ENCODE measurements around the gene ATP11A. TPM values are rescaled to one million over a fixed set of nuclear protein-coding genes. Genes with fewer than 3 reads are reported as not detected.

ATP11A gene
- total RNA-seq, 1 experiment from 2014 or later, result 232 TPM

DNA sequence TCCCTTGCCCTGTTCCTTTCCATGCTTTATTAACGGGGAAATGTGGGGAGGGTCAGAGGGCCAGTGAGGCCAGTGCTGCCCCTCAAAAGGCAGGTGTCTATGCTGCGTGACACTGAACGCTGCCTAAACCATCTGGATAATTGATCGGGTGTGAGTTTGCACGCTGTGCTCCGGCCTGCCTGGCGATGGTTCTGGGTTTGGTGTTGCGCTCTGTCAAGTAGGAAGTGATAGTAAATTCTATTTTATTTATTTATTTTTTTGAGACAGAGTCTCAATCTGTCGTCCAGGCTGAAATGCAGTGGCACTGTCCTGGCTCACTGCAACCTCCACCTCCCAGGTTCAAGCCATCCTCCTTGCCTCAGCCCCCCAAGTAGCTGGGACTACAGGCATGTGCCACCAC is 86.5 kb downstream of the ATP11A start:
- H3K9me3 ChIP-seq, result no peaks in the 10 kb centered on the region
- Mint-ChIP-seq H3K36me3 (ENCODE audit: insufficient read depth, unreplicated experiment) (peaks cover 60% of the 10 kb centered on the region), H3K27me3 (ENCODE audit: insufficient read depth, unreplicated experiment) (no peaks in the 10 kb centered on the region), H3K4me3 (ENCODE audit: unreplicated experiment) (no peak overlapping the region), H3K9me3 (ENCODE audit: unreplicated experiment) (no peaks in the 10 kb centered on the region), H3K27ac (ENCODE audit: unreplicated experiment) (no peak overlapping the region), H3K4me1 (ENCODE audit: low read depth, unreplicated experiment) (no peaks in the 10 kb centered on the region)
- DNase-seq, result no peak
- no peaks in the 10 kb centered on the region; the same call in none of the 2 replicates for H3K36me3 ChIP-seq (ENCODE audit: control insufficient read depth, insufficient read depth, low read length)
- no peak overlapping the region for H3K4me3 ChIP-seq (ENCODE audit: low read depth, low read length)
- no peaks in the 10 kb centered on the region for H3K4me1 ChIP-seq
- TF ChIP-seq, protein P1, sequence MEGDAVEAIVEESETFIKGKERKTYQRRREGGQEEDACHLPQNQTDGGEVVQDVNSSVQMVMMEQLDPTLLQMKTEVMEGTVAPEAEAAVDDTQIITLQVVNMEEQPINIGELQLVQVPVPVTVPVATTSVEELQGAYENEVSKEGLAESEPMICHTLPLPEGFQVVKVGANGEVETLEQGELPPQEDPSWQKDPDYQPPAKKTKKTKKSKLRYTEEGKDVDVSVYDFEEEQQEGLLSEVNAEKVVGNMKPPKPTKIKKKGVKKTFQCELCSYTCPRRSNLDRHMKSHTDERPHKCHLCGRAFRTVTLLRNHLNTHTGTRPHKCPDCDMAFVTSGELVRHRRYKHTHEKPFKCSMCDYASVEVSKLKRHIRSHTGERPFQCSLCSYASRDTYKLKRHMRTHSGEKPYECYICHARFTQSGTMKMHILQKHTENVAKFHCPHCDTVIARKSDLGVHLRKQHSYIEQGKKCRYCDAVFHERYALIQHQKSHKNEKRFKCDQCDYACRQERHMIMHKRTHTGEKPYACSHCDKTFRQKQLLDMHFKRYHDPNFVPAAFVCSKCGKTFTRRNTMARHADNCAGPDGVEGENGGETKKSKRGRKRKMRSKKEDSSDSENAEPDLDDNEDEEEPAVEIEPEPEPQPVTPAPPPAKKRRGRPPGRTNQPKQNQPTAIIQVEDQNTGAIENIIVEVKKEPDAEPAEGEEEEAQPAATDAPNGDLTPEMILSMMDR (IDR thresholded peaks at IDR 0.05; ENCODE audit: insufficient read depth in 1 of 2, low read depth in 1 of 2, low read length in 1 of 2, severe bottlenecking in 1 of 2, unreplicated experiment in 1 of 2), result no peak
- no peaks in the 10 kb centered on the region for H3K27me3 ChIP-seq (replicated peaks; ENCODE audit: control insufficient read depth, insufficient read depth, low read length)
- no TSS peak for BruUV-seq (replicated peaks)
- intact Hi-C loops (cut with micrococcal nuclease; ENCODE audit: unreplicated experiment), result no loop called here
- ChIA-PET POLR2A (no interaction called here), CTCF (no interaction called here)

DNA sequence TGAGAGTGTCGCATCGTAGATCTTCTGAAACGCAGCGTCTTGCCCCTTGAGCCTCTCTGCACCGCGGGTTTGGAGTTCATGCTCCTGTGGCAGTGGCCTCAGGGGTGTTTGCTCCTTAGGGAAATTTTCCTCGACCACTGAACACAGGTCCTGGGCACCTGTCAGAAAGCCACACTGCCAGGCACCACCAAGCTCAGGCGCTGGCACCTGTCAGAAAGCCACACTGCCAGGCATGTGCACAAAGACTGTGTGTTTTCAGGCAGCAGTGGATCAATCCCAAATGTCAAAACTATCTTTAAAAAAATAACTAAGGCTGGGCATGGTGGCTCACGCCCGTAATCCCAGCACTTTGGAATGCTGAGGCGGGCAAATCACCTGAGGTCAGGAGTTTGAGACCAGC is 87.1 kb downstream of the ATP11A start:
- Mint-ChIP-seq H3K4me3 (ENCODE audit: unreplicated experiment) (no peak overlapping the region), H3K27me3 (ENCODE audit: insufficient read depth, unreplicated experiment) (no peaks in the 10 kb centered on the region), H3K27ac (ENCODE audit: unreplicated experiment) (no peak overlapping the region), H3K9me3 (ENCODE audit: unreplicated experiment) (no peaks in the 10 kb centered on the region), H3K36me3 (ENCODE audit: insufficient read depth, unreplicated experiment) (peaks cover 62% of the 10 kb centered on the region), H3K4me1 (ENCODE audit: low read depth, unreplicated experiment) (no peaks in the 10 kb centered on the region)
- ChIA-PET CTCF (no interaction called here), POLR2A (no interaction called here)
- intact Hi-C loops (cut with micrococcal nuclease; ENCODE audit: unreplicated experiment), result no loop called here
- no peaks in the 10 kb centered on the region for H3K9me3 ChIP-seq
- H3K4me3 ChIP-seq (ENCODE audit: low read depth, low read length), result no peak overlapping the region
- no peaks in the 10 kb centered on the region for H3K27me3 ChIP-seq (replicated peaks; ENCODE audit: control insufficient read depth, insufficient read depth, low read length)
- H3K36me3 ChIP-seq (ENCODE audit: control insufficient read depth, insufficient read depth, low read length), result no peaks in the 10 kb centered on the region; the same call in none of the 2 replicates
- TF ChIP-seq, protein P1 (IDR thresholded peaks at IDR 0.05; ENCODE audit: insufficient read depth in 1 of 2, low read depth in 1 of 2, low read length in 1 of 2, severe bottlenecking in 1 of 2, unreplicated experiment in 1 of 2), result no peak
- no TSS peak for BruUV-seq (replicated peaks)
- peak in 1 of 2 experiments; percentile 9 for DNase-seq
- H3K4me1 ChIP-seq, result no peaks in the 10 kb centered on the region

DNA sequence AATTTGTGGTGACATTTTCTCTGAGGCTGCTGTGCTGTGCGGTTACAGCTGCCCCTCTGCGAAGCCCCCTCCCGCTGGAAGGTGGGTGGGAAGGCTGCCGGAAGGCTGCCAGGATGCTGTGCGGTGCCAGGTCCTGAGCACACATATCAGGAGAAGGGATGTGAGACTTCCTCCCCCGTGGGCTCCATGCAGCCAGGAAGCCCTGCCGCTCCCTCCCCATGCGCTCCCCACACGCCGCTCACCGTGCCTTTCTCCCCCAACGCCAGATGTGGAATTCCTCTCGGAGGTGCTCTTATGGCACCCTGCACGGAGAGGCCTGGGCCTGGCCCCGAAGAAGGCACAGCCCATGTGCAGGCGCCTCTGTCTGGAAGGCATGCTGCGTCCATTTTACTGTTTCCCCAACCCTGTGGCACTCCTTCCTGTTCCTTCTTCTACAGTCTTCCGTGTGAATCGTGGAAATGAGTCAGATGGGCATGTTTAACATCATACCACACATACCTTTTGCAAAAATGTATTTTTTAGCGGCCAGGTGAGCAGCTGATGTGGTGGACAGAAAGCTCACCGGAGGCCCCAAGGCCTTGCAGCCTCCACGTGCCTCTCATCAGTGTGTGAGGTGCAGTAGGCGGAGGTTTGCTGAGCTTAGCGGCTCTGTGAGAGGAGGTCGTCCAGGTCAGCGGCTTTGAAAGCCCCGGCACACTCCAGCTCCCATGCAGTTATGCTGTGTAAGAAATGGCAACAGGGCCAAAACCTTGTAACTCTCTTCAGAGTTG is 88.0 kb downstream of the ATP11A start:
- no peak overlapping the region for H3K4me3 Mint-ChIP-seq (ENCODE audit: unreplicated experiment)
- no peaks in the 10 kb centered on the region for H3K9me3 ChIP-seq
- no peak overlapping the region for H3K4me3 ChIP-seq (ENCODE audit: low read depth, low read length)

More for the DNA sequence above, 88.0 kb downstream of the ATP11A start:
- Mint-ChIP-seq H3K27ac (ENCODE audit: unreplicated experiment) (no peak overlapping the region), H3K27me3 (ENCODE audit: insufficient read depth, unreplicated experiment) (no peaks in the 10 kb centered on the region), H3K36me3 (ENCODE audit: insufficient read depth, unreplicated experiment) (peaks cover 57% of the 10 kb centered on the region), H3K4me1 (ENCODE audit: low read depth, unreplicated experiment) (no peaks in the 10 kb centered on the region), H3K9me3 (ENCODE audit: unreplicated experiment) (no peaks in the 10 kb centered on the region)
- TF ChIP-seq, protein P1 (IDR thresholded peaks at IDR 0.05; ENCODE audit: insufficient read depth in 1 of 2, low read depth in 1 of 2, low read length in 1 of 2, severe bottlenecking in 1 of 2, unreplicated experiment in 1 of 2), result no peak
- intact Hi-C loops (cut with micrococcal nuclease; ENCODE audit: unreplicated experiment), result no loop called here
- Histone ChIP-seq H3K36me3 (ENCODE audit: control insufficient read depth, insufficient read depth, low read length) (no peaks in the 10 kb centered on the region; the same call in none of the 2 replicates), H3K27me3 (replicated peaks; ENCODE audit: control insufficient read depth, insufficient read depth, low read length) (no peaks in the 10 kb centered on the region), H3K4me1 (no peaks in the 10 kb centered on the region)
- no TSS peak for BruUV-seq (replicated peaks)
- DNase-seq, result peak in 1 of 2 experiments; percentile 11
- ChIA-PET POLR2A (no interaction called here), CTCF (no interaction called here)

Measured in Caco-2 (cell line).